ENCODE results near the gene AIRE.

- TF ChIP-seq POLR2A (IDR thresholded peaks at IDR 0.05) = no peak
- TF ChIP-seq CTCF (IDR thresholded peaks at IDR 0.05) = no peak
Measured at GRCh38 chr21:44324854-44325107, 39.1 kb downstream of the AIRE start.
